A673 (cell line): ENCODE measurements around the gene ARHGAP35. TPM values are rescaled to one million over a fixed set of nuclear protein-coding genes. Genes with fewer than 3 reads are reported as not detected.

Experiments used
- BruUV-seq: library from RNA; stranded (reverse); fragments of 400-500 nt; replicated peaks from 2 replicates; lab custom pipeline; 2021; lab: Mats Ljungman, UMichigan
- CTCF ChIA-PET: fragments of 300-600 bp; sonication (Branson Sonifier 250); formaldehyde crosslinking; loops from one replicate; lab custom pipeline; 2022; ENCODE audit warnings: antibody characterized with exemption; lab: Charles Lee
- POLR2A ChIA-PET: fragments of 300-600 bp; sonication (Branson Sonifier 250); formaldehyde crosslinking; loops from one replicate; lab custom pipeline; 2022; ENCODE audit warnings: antibody characterized with exemption; ENCODE audit not compliant: low non-redundant PET; lab: Charles Lee
- DNase-seq: peaks from one replicate; pipeline ENCODE4 v3.0.0-alpha.2; 2015; ENCODE audit warnings: low spot score
- H3K27ac ChIP-seq: fragments of 200-600 bp; sonication (generic); 2 replicates; pipeline ENCODE4 v1.5.1; 2016; ENCODE audit warnings: mixed run types, low read depth, mild to moderate bottlenecking, mixed read lengths, antibody characterized with exemption, low read length; ENCODE audit not compliant: poor library complexity, severe bottlenecking
- H3K27me3 ChIP-seq: fragments of 200-600 bp; sonication (generic); replicated peaks from 2 replicates; pipeline ENCODE4 v1.6.1; 2017; ENCODE audit warnings: mixed run types, low read depth, mild to moderate bottlenecking, mixed read lengths, antibody characterized with exemption, low read length; ENCODE audit not compliant: insufficient read depth, poor library complexity
- H3K36me3 ChIP-seq: fragments of 200-600 bp; sonication (generic); 2 replicates; pipeline ENCODE4 v1.6.1; 2016; ENCODE audit warnings: mixed run types, mild to moderate bottlenecking, mixed read lengths, antibody characterized with exemption, low read length; ENCODE audit not compliant: insufficient read depth, poor library complexity, severe bottlenecking
- H3K4me1 ChIP-seq: fragments of 200-600 bp; sonication (generic); 2 replicates; pipeline ENCODE4 v1.6.1; 2017; ENCODE audit warnings: mixed run types, mild to moderate bottlenecking, mixed read lengths, antibody characterized with exemption, low read length; ENCODE audit not compliant: insufficient read depth, poor library complexity, severe bottlenecking
- H3K4me3 ChIP-seq: fragments of 200-600 bp; sonication (generic); 2 replicates; pipeline ENCODE4 v1.5.1; 2016; ENCODE audit warnings: low read depth, mixed run types, mild to moderate bottlenecking, mixed read lengths, low read length; ENCODE audit not compliant: poor library complexity, severe bottlenecking
- H3K9me3 ChIP-seq: fragments of 200-600 bp; sonication (generic); 2 replicates; pipeline ENCODE4 v1.6.1; 2016; ENCODE audit warnings: mixed run types, low read depth, mild to moderate bottlenecking, mixed read lengths, antibody characterized with exemption, low read length; ENCODE audit not compliant: poor library complexity, severe bottlenecking
- CTCF ChIP-seq: fragments of 300-800, 200-600 bp; sonication (generic); conservative IDR thresholded peaks from 2 replicates; pipeline ENCODE4 v1.5.1; 2017; ENCODE audit warnings: low read depth, mild to moderate bottlenecking, antibody characterized with exemption, low read length, moderate library complexity, mixed read lengths
- EZH2 ChIP-seq: fragments of 200-600 bp; sonication (generic); IDR thresholded peaks from 2 replicates; pipeline ENCODE4 v1.6.1; 2017; ENCODE audit warnings: borderline replicate concordance, low read depth, mild to moderate bottlenecking, mixed read lengths, antibody characterized with exemption, low read length; ENCODE audit not compliant: poor library complexity, severe bottlenecking
- intact Hi-C: fragments of 100-400 bp; cut with micrococcal nuclease; formaldehyde crosslinking; loops from one replicate; pipeline ENCODE4 v1.10.0; 2022; ENCODE audit not compliant: unreplicated experiment
- total RNA-seq: library from RNA; stranded (reverse); gene quantifications from 2 replicates; pipeline ENCODE4 v1.2.3, GENCODE V29; 2021

Gene ARHGAP35
- total RNA-seq, 1 experiment from 2014 or later = 76.7 TPM

GRCh38 chr19:46841458-46842083 is 19.2 kb upstream of the ARHGAP35 start:
- Histone ChIP-seq H3K27me3 (no peaks in the 10 kb centered on the region), H3K36me3 (peaks cover 38% of the 10 kb centered on the region), H3K4me1 (no peaks in the 10 kb centered on the region), H3K27ac (peak overlapping the region; percentile 40), H3K9me3 (no peaks in the 10 kb centered on the region), H3K4me3 (no peak overlapping the region)
- BruUV-seq = no TSS peak
- intact Hi-C loops = loop anchor here (2.0 kb wide), 1 partner anchor 85 kb away; no protein-coding TSS in a partner anchor
- DNase-seq = peak; percentile 49
- TF ChIP-seq EZH2 = no peak
- no peak for TF ChIP-seq CTCF
- POLR2A ChIA-PET = no interaction called here
- CTCF ChIA-PET = no interaction called here

GRCh38 chr19:46842791-46843190 is 18.0 kb upstream of the ARHGAP35 start:
- no peak for DNase-seq

GRCh38 chr19:46844067-46844489 is 16.7 kb upstream of the ARHGAP35 start:
- CTCF ChIA-PET = interaction anchor here (0.5 kb wide), 1 partner anchor 93 kb away, joined by 6 read pairs; no protein-coding TSS in a partner anchor

More at GRCh38 chr19:46842791-46843190, 18.0 kb upstream of the ARHGAP35 start:
- H3K27me3 ChIP-seq = no peaks in the 10 kb centered on the region
- ChIA-PET POLR2A (no interaction called here), CTCF (no interaction called here)
- TF ChIP-seq EZH2 (no peak), CTCF (no peak)
- peaks cover 39% of the 10 kb centered on the region for H3K36me3 ChIP-seq
- intact Hi-C loops = no loop called here
- no peaks in the 10 kb centered on the region for H3K4me1 ChIP-seq
- no peak overlapping the region for H3K27ac ChIP-seq
- no peaks in the 10 kb centered on the region for H3K9me3 ChIP-seq
- no TSS peak for BruUV-seq
- H3K4me3 ChIP-seq = no peak overlapping the region

More at GRCh38 chr19:46844067-46844489, 16.7 kb upstream of the ARHGAP35 start:
- peaks cover 31% of the 10 kb centered on the region for H3K36me3 ChIP-seq
- H3K27me3 ChIP-seq = no peaks in the 10 kb centered on the region
- BruUV-seq = no TSS peak
- no peak for DNase-seq
- no peak overlapping the region for H3K4me3 ChIP-seq
- intact Hi-C loops = no loop called here
- H3K9me3 ChIP-seq = no peaks in the 10 kb centered on the region
- no peak overlapping the region for H3K27ac ChIP-seq
- POLR2A ChIA-PET = no interaction called here
- TF ChIP-seq EZH2 = no peak
- TF ChIP-seq CTCF = no peak
- peaks cover 2% of the 10 kb centered on the region for H3K4me1 ChIP-seq
